ENCODE results near the gene PTPRK. TPM values are rescaled to one million over a fixed set of nuclear protein-coding genes. Genes with fewer than 3 reads are reported as not detected.

PTPRK gene
- total and polyA plus RNA-seq, 2 of the 8 experiments (the other 6 are each of a cell fraction or from before 2014, with no cell fraction given), result 11.4 to 47.3 TPM

DNA sequence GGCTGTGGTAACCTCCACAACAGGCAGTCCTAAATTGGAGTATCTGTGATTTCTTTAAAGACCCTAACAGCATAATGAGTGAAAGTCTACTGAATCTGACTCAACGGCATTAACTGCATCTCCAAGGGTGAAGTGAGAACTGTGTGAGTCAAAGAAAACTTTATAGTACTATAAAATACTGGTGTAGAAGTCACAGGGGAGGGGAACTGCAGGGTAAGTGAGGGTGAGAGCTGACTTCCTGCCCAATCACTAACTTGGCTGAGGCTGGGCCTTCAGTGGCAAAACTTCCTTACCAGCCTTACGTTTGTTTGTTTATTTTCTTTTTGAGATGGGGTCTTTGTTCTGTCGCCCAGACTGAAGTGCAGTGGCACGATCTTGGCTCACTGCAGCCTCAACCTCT, 109.8 kb downstream of the PTPRK start:
- ChIA-PET POLR2A (ENCODE audit: partially characterized antibody) (no interaction called here), CTCF (ENCODE audit: partially characterized antibody) (no interaction called here)
- no peaks in the 10 kb centered on the region for H3K79me1 ChIP-seq (ENCODE audit: low read depth, low read length)
- H3K27me3 ChIP-seq (replicated peaks in 1 of 4; ENCODE audit: control insufficient read depth in 3 of 4, extremely low read depth in 1 of 4, insufficient read depth in 3 of 4, low read length in 3 of 4), result no peaks in the 10 kb centered on the region
- H3K56ac ChIP-seq (replicated peaks; ENCODE audit: insufficient read length, low read depth, low read length), result no peak overlapping the region
- no peak overlapping the region for H3K4ac ChIP-seq (replicated peaks; ENCODE audit: insufficient read length, low read depth, low read length)
- no peak overlapping the region for H4K91ac ChIP-seq (replicated peaks; ENCODE audit: insufficient read length, low read length)
- no peak overlapping the region for H3K4me3 ChIP-seq (ENCODE audit: extremely low read depth in 1 of 4, insufficient read depth in 2 of 4, low read depth in 3 of 4, low read length in 4 of 4)
- H2BK120ac ChIP-seq (replicated peaks; ENCODE audit: low read depth, low read length), result no peak overlapping the region
- H2BK15ac ChIP-seq (ENCODE audit: low read length), result no peak overlapping the region
- no peak overlapping the region for H2AFZ ChIP-seq (ENCODE audit: low read length)
- H3K36me3 ChIP-seq (ENCODE audit: control insufficient read depth in 2 of 4, insufficient read depth in 4 of 4, low read length in 3 of 4), result no peaks in the 10 kb centered on the region
- H4K8ac ChIP-seq (ENCODE audit: extremely low read depth, insufficient read depth, low read length), result no peak overlapping the region
- no peak overlapping the region for H3K14ac ChIP-seq (ENCODE audit: insufficient read length)
- no peak for TF ChIP-seq RNF2 (IDR thresholded peaks at IDR 0.05; ENCODE audit: borderline replicate concordance, low read depth, low read length, missing control alignments, poor library complexity, severe bottlenecking)
- no peak for TF ChIP-seq SRF (IDR thresholded peaks at IDR 0.05; ENCODE audit: low read depth, low read length)
- no peak for TF ChIP-seq BCL11A (IDR thresholded peaks at IDR 0.05; ENCODE audit: low read depth in 2 of 2, low read length in 2 of 2)
- TF ChIP-seq CREB1 (IDR thresholded peaks at IDR 0.05), result no peak
- no peak for TF ChIP-seq RFX5 (IDR thresholded peaks at IDR 0.05; ENCODE audit: borderline replicate concordance, low read depth, low read length)
- no peak for TF ChIP-seq SP2 (IDR thresholded peaks at IDR 0.05; ENCODE audit: low read length)
- TF ChIP-seq SIRT6 (IDR thresholded peaks at IDR 0.05; ENCODE audit: low read length), result no peak
- peaks cover 0 to 13% of the 10 kb centered on the region in 2 experiments; a peak in 2 of 4 replicates for H3K79me2 ChIP-seq (ENCODE audit: control insufficient read depth in 1 of 2, insufficient read depth in 2 of 2, low read length in 2 of 2)
- H3K23me2 ChIP-seq (ENCODE audit: low read depth, low read length), result no peaks in the 10 kb centered on the region
- H2BK20ac ChIP-seq (ENCODE audit: low read length), result no peak overlapping the region
- 82% methylated on average over 4 of the region's 4 CpGs; no CpG with 5 or more reads in 1 of the 2 experiments for WGBS, 2 experiments (ENCODE audit: extremely low coverage in 1 of 2, insufficient coverage in 1 of 2, insufficient read length in 1 of 2, insufficient replicate concordance in 2 of 2, low coverage in 1 of 2, low lambda C conversion rate in 2 of 2, missing lambda C conversion rate in 1 of 2)
- no peak overlapping the region for H3K4me2 ChIP-seq (ENCODE audit: insufficient read depth in 1 of 2, low read depth in 2 of 2, low read length in 2 of 2)
- no peak overlapping the region for H3K9ac ChIP-seq (replicated peaks in 1 of 4; ENCODE audit: extremely low read depth in 1 of 4, low read depth in 3 of 4, low read length in 3 of 4)
- peaks cover 0 to 5% (median 0%) of the 10 kb centered on the region in 4 experiments; a peak in 3 of 7 replicates for H3K4me1 ChIP-seq (replicated peaks in 1 of 4; ENCODE audit: control insufficient read depth in 3 of 4, insufficient read depth in 4 of 4, low read length in 3 of 4)
- no peak overlapping the region for H2BK5ac ChIP-seq (ENCODE audit: low read depth, low read length)
- FAIRE-seq (no peak), DNase-seq (ENCODE audit: low read depth in 1 of 2, low spot score in 2 of 2) (no peak)
- no peak overlapping the region for H3K18ac ChIP-seq (ENCODE audit: extremely low read depth, low read length)
- no peak overlapping the region for H3K23ac ChIP-seq (ENCODE audit: insufficient read length)
- no peak overlapping the region for H2BK12ac ChIP-seq (ENCODE audit: low read depth, low read length)
- H3K27ac ChIP-seq (ENCODE audit: low read depth, low read length), result no peak overlapping the region
- H4K20me1 ChIP-seq (replicated peaks in 1 of 2; ENCODE audit: control insufficient read depth in 1 of 2, insufficient read depth in 2 of 2, low read length in 2 of 2), result no peaks in the 10 kb centered on the region
- H3K9me3 ChIP-seq (ENCODE audit: insufficient read depth in 2 of 2, low read depth in 1 of 2, low read length in 1 of 2), result no peaks in the 10 kb centered on the region; a peak in 1 of 4 replicates
- no peak overlapping the region for H2AK5ac ChIP-seq (ENCODE audit: low read depth, low read length)
- H4K5ac ChIP-seq (ENCODE audit: insufficient read length, low read depth, low read length), result no peak overlapping the region
